Stimulated activated CD4-positive, alpha-beta T cell treated with anti-CD3 and anti-CD28 coated beads, TNF-alpha, amount 100 ng/mL, for 1 hour (primary cell): ENCODE results near the gene NUP133.

Source experiments
- DNase-seq, 3 donors: peaks; one replicate each; pipeline ENCODE4 v3.0.0-alpha.2; 2020; ENCODE audit warnings: low read depth in 3 of 3, low spot score in 1 of 3

NUP133 gene

GRCh38 chr1:229452956-229453801 lies 55.0 kb downstream of the NUP133 start:
- no peak for DNase-seq

- no peak for DNase-seq
These were observed 59.3 kb downstream of the NUP133 start for GRCh38 chr1:229448845-229449244.

DNA sequence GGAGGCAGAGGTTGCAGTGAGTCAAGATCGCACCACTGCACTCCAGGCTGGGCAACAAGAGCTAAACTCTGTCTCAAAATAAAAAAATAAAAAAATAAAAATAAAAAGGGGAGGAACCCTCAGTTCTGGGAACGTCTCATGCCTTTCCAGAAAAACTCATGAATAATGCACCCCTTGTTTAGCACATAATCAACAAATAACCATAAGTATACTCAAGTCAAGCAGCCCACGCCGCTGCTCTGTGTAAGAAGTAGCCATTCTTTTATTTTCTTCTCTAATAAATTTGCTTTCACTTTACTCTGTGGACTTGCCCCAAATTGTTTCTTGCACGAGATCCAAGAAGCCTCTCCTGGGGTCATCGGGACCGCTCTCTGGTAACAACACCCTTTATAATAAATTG lies 59.8 kb downstream of the NUP133 start:
- DNase-seq = no peak

GRCh38 chr1:229447809-229448252 lies 60.3 kb downstream of the NUP133 start:
- DNase-seq = no peak

GRCh38 chr1:229445828-229446227 lies 62.3 kb downstream of the NUP133 start:
- DNase-seq = no peak

GRCh38 chr1:229440851-229441537 lies 67.1 kb downstream of the NUP133 start:
- no peak for DNase-seq

DNA sequence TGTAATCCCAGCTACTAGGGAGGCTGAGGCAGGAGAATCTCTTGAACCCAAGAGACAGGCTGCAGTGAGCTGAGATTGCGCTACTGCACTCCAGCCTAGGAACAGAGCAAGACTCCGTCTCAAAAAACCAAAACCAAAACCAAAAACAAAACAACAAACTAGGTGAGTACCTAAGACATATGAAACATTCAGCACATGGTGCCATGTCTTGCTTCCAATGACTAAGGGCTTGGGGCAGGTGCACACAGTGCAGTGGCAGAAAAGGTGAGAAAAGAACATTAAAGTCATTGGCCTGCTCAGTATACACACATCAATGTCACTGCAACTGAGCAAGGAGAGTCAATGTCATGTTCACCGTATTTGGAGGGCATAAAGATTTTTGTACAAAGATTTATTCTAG lies 70.1 kb downstream of the NUP133 start:
- no peak for DNase-seq

- no peak for DNase-seq
These were observed 70.7 kb downstream of the NUP133 start for GRCh38 chr1:229437443-229437842.

DNA sequence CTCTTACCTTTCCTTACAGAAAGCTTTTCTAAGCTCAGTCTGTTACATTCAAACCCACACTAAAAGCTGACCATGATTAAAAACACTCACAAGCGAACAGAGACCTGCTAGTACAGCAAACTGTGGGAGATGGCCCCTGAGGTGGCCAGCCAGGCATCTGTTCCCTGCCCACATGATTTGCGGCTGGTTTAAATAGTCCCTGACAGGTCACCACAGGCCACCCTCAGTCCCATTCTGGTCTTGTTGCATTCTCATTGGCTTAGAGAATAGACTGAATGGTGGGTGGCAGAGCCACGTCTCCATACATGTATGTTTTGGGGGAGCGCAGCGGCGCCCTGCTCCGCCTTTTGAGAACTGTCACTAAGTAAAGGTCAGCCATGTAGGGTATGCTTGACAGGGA lies 71.9 kb downstream of the NUP133 start:
- DNase-seq = no peak

DNA sequence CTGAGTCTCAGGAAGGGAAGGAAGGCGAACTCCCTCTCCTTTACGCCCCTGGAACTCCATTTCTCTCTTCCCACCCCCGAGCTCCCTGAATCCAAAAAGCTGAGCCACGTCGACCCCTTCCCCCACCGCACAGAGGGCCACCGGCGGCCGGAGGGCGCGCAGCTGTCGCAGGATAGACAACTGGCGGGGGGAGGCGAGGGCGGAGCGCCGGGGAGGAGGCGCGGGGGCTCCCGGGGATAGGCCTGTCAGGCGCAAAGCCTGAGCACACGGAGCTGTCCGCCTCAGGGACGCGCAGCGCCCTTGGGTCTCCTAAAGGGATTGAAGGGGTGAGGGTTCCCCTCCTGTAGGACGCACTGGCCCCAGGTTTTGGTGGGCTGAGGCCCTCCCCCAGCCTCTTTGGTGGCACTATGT lies 73.5 kb downstream of the NUP133 start:
- no peak for DNase-seq

DNA sequence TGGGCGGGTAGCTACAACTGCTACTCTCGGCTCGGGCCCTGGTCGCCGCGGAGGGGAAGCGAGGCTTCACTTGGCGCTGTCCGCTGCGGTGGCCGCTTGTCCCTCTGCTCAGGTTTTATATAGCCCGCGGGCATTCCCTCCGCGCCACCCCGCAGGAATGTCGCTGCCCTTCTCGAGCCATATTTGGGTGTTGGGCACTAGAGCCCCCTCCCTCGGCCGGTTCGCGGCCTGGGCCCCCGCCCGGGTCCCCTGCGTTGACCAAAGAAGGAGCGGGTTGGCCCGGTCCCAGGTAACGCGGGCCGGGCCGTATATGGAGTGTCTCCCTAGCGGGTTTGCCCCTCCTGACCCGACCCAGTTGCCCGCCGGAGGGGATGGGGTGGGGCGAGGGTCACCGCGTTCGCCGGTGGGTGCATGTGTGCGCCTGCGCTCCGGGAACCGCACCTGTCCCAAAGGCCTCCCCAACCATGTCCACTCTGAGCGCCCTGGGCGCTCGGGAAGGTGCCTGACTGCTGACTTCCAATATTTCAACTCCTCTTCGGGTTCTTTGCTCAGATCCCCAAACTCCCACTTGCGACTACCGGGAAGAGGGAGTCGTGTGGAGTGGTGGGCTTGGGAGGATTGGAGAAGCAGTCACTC lies 74.0 kb downstream of the NUP133 start, which contains the start of gene ACTA1:
Gene ACTA1 (minus strand): TSS at position 90 of the 636 bp plus-strand sequence. CDS start 979 bp downstream, outside the sequence.
- DNase-seq = no peak

DNA sequence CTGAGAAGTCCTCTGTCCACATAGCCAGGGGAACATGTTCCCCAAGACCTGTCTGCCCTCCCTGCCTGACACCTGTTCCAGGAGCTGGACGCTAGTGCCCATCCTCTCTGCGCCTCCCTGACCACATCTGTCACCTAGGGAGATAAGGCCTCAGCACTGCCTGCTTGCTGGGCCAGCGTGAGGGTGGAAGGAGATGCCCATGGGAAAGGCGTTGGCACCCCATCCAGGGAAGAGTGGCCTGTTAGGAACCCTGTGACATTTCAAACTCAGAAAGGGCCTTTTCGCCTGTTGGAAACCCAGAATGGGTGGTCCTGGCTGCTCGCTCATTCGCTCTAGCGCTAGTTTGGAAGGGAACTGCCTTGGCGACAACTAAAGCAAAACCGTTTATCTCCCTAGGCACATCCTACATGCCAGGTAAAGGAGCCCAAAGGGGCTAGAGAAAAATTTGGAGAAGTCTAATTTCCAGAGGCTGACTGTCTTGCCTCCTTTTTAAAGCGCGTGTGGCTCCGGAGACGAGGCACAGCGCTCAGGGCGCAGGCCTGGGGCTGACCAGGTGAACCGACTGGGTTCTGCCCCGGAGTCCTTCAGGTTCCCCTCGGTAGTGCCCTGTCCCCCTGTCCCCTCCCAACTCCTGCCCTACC lies 74.7 kb downstream of the NUP133 start:
- no peak for DNase-seq

DNA sequence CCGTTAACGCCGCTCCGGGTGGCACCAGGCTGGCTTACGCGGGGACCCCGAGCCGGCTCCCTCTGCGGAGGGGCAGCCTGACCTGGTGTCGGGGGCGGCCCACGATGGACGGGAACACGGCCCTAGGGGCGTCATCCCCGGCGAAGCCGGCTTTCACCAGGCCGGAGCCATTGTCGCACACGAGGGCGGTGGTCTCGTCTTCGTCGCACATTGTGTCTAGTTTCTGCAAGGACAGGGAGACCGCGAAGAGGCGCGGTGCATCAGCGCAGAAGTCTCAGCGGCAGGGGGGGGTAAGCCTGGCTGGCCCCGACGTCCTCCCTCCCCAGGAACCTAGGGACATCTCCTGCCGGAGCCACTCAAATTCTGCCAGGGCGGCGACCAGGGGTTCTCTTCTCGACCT lies 75.2 kb downstream of the NUP133 start:
- DNase-seq = no peak

DNA sequence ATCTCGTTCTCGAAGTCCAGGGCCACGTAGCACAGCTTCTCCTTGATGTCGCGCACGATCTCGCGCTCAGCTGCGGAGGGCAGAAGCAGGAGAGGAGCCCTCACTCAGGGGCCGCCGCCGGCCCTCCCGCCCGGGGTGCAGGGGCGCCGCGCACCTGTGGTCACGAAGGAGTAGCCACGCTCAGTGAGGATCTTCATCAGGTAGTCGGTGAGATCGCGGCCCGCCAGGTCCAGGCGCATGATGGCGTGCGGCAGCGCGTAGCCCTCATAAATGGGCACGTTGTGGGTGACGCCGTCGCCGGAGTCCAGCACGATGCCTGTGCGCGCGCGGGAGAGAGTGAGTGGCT lies 76.1 kb downstream of the NUP133 start:
- DNase-seq = no peak

GRCh38 chr1:229431284-229432115 lies 76.6 kb downstream of the NUP133 start:
- no peak for DNase-seq

GRCh38 chr1:229430761-229431283 lies 77.3 kb downstream of the NUP133 start:
- no peak for DNase-seq

- no peak for DNase-seq
These were observed 79.9 kb downstream of the NUP133 start for GRCh38 chr1:229428256-229428655.

DNA sequence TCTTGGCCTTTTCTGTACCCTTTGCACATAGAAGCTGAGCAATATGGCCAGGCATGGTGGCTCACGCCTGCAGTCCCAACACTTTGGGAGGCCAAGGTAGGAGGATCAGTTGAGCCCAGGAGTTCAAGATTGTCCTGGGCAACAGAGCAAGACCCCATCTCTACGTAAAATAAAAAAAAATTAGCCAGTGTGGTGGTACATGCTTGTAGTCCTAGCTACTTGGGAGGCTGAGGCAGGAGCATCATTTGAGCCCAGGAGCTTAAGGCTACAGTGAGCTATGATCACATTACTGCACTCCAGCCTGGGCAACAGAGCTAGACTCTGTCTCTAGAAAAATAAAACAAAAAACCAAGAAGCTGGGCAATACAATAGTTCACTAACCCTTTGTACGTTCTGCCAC lies 80.6 kb downstream of the NUP133 start:
- DNase-seq = no peak

DNA sequence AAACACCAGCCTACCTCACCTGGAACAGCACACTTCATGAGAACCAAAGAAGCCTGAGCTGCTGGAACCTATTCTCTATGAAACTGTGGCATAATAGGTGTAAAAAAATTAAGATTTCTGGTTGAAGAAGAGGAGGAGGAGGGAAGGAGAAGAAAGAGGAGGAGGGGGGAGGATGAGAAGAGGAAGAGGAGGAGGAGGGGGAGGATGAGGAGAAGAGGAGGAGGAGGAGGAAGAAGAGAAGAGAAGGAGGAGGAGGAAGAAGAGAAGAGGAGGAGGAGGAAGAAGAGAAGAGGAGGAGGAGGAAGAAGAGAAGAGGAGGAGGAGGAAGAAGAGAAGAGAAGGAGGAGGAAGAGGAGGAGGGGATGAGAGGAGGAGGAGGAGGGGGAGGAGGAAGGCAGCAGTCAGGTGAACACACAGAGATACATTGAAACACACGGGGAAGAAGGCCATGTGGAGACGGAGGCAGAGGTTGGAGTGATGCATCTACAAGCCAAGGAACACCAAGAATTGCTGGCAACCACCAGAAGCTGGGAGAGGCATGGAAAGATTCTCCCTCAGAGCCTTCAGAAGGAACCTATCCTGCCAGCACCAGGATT lies 82.5 kb downstream of the NUP133 start:
- DNase-seq = no peak

- DNase-seq = no peak
These were observed 87.4 kb downstream of the NUP133 start for GRCh38 chr1:229420765-229421164.
